Kidney epithelial cell (primary cell): ENCODE results near the gene EYA4. TPM values are rescaled to one million over a fixed set of nuclear protein-coding genes. Genes with fewer than 3 reads are reported as not detected.

ENCODE experiments used
- DNase-seq: peaks from one replicate; pipeline ENCODE4 v3.0.0-alpha.2; 2010; ENCODE audit warnings: low read depth
- H3K27me3 ChIP-seq: 2 replicates; pipeline ENCODE4 v1.6.0; 2011; ENCODE audit warnings: low read length; ENCODE audit not compliant: control insufficient read depth, insufficient read depth
- H3K36me3 ChIP-seq: 2 replicates; pipeline ENCODE4 v1.5.1; 2011; ENCODE audit warnings: low read length; ENCODE audit not compliant: control insufficient read depth, insufficient read depth
- H3K4me3 ChIP-seq: 2 replicates; pipeline ENCODE4 v1.5.1; 2011; ENCODE audit warnings: low read depth, mild to moderate bottlenecking, control low read depth, low read length
- CTCF ChIP-seq: IDR thresholded peaks from 2 replicates; pipeline ENCODE4 v1.5.1; 2011; ENCODE audit warnings: mild to moderate bottlenecking, moderate library complexity, low read length, control low read depth, inconsistent platforms; ENCODE audit not compliant: insufficient read depth, poor library complexity, severe bottlenecking
- total RNA-seq: library from RNA; depleted of rRNA; stranded (reverse); fragments of >200 nt; gene quantifications from 2 replicates; pipeline ENCODE4 v1.2.3, GENCODE V29; 2015

EYA4 gene
- total RNA-seq, 1 donor from 2014 or later, result 0.58 TPM

DNA sequence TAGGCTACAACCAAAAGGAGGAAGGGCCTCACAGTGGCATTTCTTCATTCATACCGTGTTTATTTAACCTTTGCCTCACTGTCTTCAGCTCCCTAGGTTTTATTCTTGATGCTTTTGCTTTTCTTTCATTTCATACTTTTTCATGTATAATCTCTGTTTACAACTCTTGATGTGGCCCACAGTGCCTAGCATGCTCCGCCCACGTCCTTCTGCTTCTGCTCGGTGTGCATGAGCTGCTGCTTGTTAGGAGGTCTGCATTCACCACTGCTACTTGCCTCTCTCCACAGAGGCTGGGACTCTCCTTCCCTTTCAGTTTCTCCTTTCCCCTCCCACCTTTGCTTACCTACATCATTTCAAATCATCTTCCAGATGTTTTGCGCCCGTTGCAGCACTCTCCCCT lies 147.6 kb downstream of the EYA4 start:
- TF ChIP-seq CTCF, result no peak
- no peak for DNase-seq
- no peaks in the 10 kb centered on the region for H3K36me3 ChIP-seq
- no peaks in the 10 kb centered on the region for H3K27me3 ChIP-seq
- H3K4me3 ChIP-seq, result no peak overlapping the region

- Histone ChIP-seq H3K36me3 (no peaks in the 10 kb centered on the region), H3K27me3 (no peaks in the 10 kb centered on the region), H3K4me3 (no peak overlapping the region)
- DNase-seq, result no peak
- no peak for TF ChIP-seq CTCF
Observed at GRCh38 chr6:133390168-133390567, 149.0 kb downstream of the EYA4 start.

DNA sequence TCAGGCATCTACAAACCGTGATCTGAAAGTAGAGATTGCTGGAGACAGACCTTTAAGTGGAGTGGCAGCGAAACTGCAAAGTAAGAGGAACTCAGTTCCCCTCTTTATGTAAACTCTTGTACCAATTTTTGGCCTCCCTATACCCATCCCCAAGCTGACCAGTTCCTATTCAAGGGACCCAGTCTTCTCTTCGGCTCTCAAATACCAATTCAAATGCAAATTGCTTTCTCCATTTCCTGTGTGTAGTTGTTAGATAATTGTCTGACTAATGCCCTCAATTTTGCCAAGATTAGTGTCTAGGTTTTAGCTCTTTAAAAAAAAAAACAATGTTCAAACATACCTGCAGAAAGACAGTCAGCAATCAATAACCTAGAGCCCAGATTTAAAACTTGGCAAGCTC lies 150.9 kb downstream of the EYA4 start:
- no peaks in the 10 kb centered on the region for H3K36me3 ChIP-seq
- H3K4me3 ChIP-seq, result no peak overlapping the region
- no peaks in the 10 kb centered on the region for H3K27me3 ChIP-seq
- no peak for DNase-seq
- TF ChIP-seq CTCF, result no peak

GRCh38 chr6:133392641-133393040 lies 151.5 kb downstream of the EYA4 start:
- no peak for DNase-seq
- H3K4me3 ChIP-seq, result no peak overlapping the region
- no peaks in the 10 kb centered on the region for H3K27me3 ChIP-seq
- no peaks in the 10 kb centered on the region for H3K36me3 ChIP-seq
- TF ChIP-seq CTCF, result no peak

- DNase-seq, result no peak
- H3K27me3 ChIP-seq, result no peaks in the 10 kb centered on the region
- no peaks in the 10 kb centered on the region for H3K36me3 ChIP-seq
- no peak for TF ChIP-seq CTCF
- H3K4me3 ChIP-seq, result no peak overlapping the region
Observed at GRCh38 chr6:133393891-133394290, 152.7 kb downstream of the EYA4 start.

GRCh38 chr6:133394630-133395029 lies 153.5 kb downstream of the EYA4 start:
- Histone ChIP-seq H3K4me3 (no peak overlapping the region), H3K36me3 (no peaks in the 10 kb centered on the region), H3K27me3 (no peaks in the 10 kb centered on the region)
- no peak for DNase-seq
- no peak for TF ChIP-seq CTCF
